GM19351 (cell line): Measurements from ENCODE around the gene PPFIA2.
"Not testable (repeated sequence)": the region's sequence is repeated elsewhere in the genome, so short reads cannot be mapped to it uniquely, and the experiment has no call there.

Experiments used
- ATAC-seq: cut with Tn5 transposase; IDR thresholded peaks from one replicate; pipeline ENCODE4 v1.9.1; 2021; ENCODE audit warnings: mild to moderate bottlenecking, moderate library complexity; ENCODE audit not compliant: unreplicated experiment

The PPFIA2 gene

GRCh38 chr12:81216739-81217138, 542.4 kb downstream of the PPFIA2 start:
- no peak for ATAC-seq

GRCh38 chr12:81212996-81213696, 546.0 kb downstream of the PPFIA2 start:
- ATAC-seq: no peak

GRCh38 chr12:81211306-81211705, 547.8 kb downstream of the PPFIA2 start:
- no peak for ATAC-seq

- not testable (repeated sequence) for ATAC-seq
Measured at GRCh38 chr12:81209772-81210225, 549.4 kb downstream of the PPFIA2 start.

- no peak for ATAC-seq
Measured at GRCh38 chr12:81209012-81209411, 550.1 kb downstream of the PPFIA2 start.

- no peak for ATAC-seq
Measured at GRCh38 chr12:81208187-81208911, 550.8 kb downstream of the PPFIA2 start.
